Stomach (tissue), 9 donors: ENCODE measurements around the gene CHTF18. TPM values are rescaled to one million over a fixed set of nuclear protein-coding genes. Genes with fewer than 3 reads are reported as not detected.
A peak's percentile ranks its signal among the peaks of the same experiment; 100 is the strongest.

ENCODE experiments used
- DNase-seq, 2 donors: peaks; one replicate each; pipeline versions ENCODE4 v3.0.0 to v3.0.0-alpha.2; 2013 to 2019
- H3K27ac ChIP-seq, 5 donors: fragments of 200-600 bp in 4 of 5; sonication (generic) in 4 of 5; one replicate each; pipeline ENCODE4 v1.5.1; 2013 to 2019; ENCODE audit warnings: mild to moderate bottlenecking in 1 of 5, moderate library complexity in 1 of 5
- H3K27me3 ChIP-seq, 3 donors: fragments of 200-600 bp; sonication (generic); one replicate each; pipeline ENCODE4 v1.5.1; 2017 to 2019; ENCODE audit warnings: mixed run types in 1 of 3
- H3K36me3 ChIP-seq, 4 donors: fragments of 200-600 bp; sonication (generic); 1 replicate in 3 of 4; 2 replicates in 1 of 4; pipeline ENCODE4 v1.5.1; 2016 to 2019
- H3K4me1 ChIP-seq, 4 donors: fragments of 200-600 bp; sonication (generic); one replicate each; pipeline ENCODE4 v1.5.1; 2016 to 2019
- H3K4me3 ChIP-seq, 4 donors: fragments of 200-600 bp; sonication (generic) in 3 of 4; one replicate each; pipeline ENCODE4 v1.5.1; 2016 to 2019; ENCODE audit warnings: mild to moderate bottlenecking in 1 of 4
- H3K9me3 ChIP-seq, 4 donors: fragments of 200-600 bp; sonication (generic); one replicate each; pipeline ENCODE4 v1.5.1; 2016 to 2019
- EP300 ChIP-seq: sonication (generic); formaldehyde crosslinking; IDR thresholded peaks from one replicate; pipeline ENCODE4 v1.6.1; 2017; ENCODE audit warnings: antibody characterized with exemption
- POLR2A ChIP-seq, 4 donors: fragments of 450-650 bp; IDR thresholded peaks; one replicate each; pipeline ENCODE4 v1.6.1; 2016; ENCODE audit warnings: antibody characterized with exemption in 4 of 4, control low read depth in 2 of 4, mild to moderate bottlenecking in 1 of 4, moderate library complexity in 1 of 4
- POLR2AphosphoS5 ChIP-seq, 3 donors: sonication (generic); formaldehyde crosslinking; IDR thresholded peaks; one replicate each; pipeline ENCODE4 v1.6.1; 2016; ENCODE audit warnings: antibody characterized with exemption in 3 of 3
- WGBS, 5 donors: extraction: QIAGEN DNeasy Blood & Tissue Kit in 3 of 5; methylation state at CpG; one replicate each; pipeline versions ENCODE4 v1.1.5 to v1.1.7; 2013 to 2018; 5-methylcytosine and 5-hydroxymethylcytosine counted together
- intact Hi-C: fragments of 100-400 bp; cut with DNase I; formaldehyde crosslinking; loops from one replicate; pipeline ENCODE4 v1.15.1; 2023; ENCODE audit warnings: low total_unique reads
- polyA plus RNA-seq, 3 donors: library from polyadenylated mRNA; stranded (reverse); fragments of 200-250 nt; gene quantifications; one replicate each; pipeline ENCODE4 v1.2.3, GENCODE V29; 2013
- total RNA-seq, 5 donors: library from RNA; depleted of rRNA; stranded (reverse); fragments of >200 nt; gene quantifications; one replicate each; pipeline versions ENCODE4 v1.1.0 to v1.2.3, GENCODE V29; 2014 to 2016
- TF ChIP-seq, protein P1 (sequence below), 7 experiments: fragments of 450-650 bp in 4 of 7; fragments of 200-600 bp in 3 of 7; sonication (generic) in 3 of 7; IDR thresholded peaks; one replicate each; pipeline ENCODE4 v1.5.1; 2016 to 2019; ENCODE audit warnings: antibody characterized with exemption in 7 of 7, control low read depth in 2 of 7, mild to moderate bottlenecking in 1 of 7
- donor health status: healthy with polysubstance abuse.
- donor health status: Bipolar disorder and iron deficiency.
- donor health status: healthy.

The CHTF18 gene
- total and polyA plus RNA-seq, 8 donors: 2.9 to 143 (median 21.5) TPM

GRCh38 chr16:780296-780695 is 8.1 kb upstream of the CHTF18 start:
- Histone ChIP-seq H3K36me3 (peaks cover 0 to 2% (median 0%) of the 10 kb centered on the region in 4 donors), H3K27ac (no peak overlapping the region), H3K4me1 (peaks cover 4 to 27% (median 23%) of the 10 kb centered on the region in 4 donors), H3K9me3 (no peaks in the 10 kb centered on the region), H3K27me3 (peaks cover 0 to 74% (median 14%) of the 10 kb centered on the region in 3 donors), H3K4me3 (no peak overlapping the region)
- TF ChIP-seq POLR2AphosphoS5 (IDR thresholded peaks at IDR 0.05): no peak
- TF ChIP-seq, protein P1, sequence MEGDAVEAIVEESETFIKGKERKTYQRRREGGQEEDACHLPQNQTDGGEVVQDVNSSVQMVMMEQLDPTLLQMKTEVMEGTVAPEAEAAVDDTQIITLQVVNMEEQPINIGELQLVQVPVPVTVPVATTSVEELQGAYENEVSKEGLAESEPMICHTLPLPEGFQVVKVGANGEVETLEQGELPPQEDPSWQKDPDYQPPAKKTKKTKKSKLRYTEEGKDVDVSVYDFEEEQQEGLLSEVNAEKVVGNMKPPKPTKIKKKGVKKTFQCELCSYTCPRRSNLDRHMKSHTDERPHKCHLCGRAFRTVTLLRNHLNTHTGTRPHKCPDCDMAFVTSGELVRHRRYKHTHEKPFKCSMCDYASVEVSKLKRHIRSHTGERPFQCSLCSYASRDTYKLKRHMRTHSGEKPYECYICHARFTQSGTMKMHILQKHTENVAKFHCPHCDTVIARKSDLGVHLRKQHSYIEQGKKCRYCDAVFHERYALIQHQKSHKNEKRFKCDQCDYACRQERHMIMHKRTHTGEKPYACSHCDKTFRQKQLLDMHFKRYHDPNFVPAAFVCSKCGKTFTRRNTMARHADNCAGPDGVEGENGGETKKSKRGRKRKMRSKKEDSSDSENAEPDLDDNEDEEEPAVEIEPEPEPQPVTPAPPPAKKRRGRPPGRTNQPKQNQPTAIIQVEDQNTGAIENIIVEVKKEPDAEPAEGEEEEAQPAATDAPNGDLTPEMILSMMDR (IDR thresholded peaks at IDR 0.05): no peak
- no peak for TF ChIP-seq POLR2A (IDR thresholded peaks at IDR 0.05)
- no peak for TF ChIP-seq EP300
- intact Hi-C loops: loop anchor here (5.0 kb wide), 1 partner anchor 68 kb away; no protein-coding TSS in a partner anchor
- 84 to 92% (median 91%) methylated on average over 16 of the region's 16 CpGs for WGBS, 5 donors
- no peak for DNase-seq

DNA sequence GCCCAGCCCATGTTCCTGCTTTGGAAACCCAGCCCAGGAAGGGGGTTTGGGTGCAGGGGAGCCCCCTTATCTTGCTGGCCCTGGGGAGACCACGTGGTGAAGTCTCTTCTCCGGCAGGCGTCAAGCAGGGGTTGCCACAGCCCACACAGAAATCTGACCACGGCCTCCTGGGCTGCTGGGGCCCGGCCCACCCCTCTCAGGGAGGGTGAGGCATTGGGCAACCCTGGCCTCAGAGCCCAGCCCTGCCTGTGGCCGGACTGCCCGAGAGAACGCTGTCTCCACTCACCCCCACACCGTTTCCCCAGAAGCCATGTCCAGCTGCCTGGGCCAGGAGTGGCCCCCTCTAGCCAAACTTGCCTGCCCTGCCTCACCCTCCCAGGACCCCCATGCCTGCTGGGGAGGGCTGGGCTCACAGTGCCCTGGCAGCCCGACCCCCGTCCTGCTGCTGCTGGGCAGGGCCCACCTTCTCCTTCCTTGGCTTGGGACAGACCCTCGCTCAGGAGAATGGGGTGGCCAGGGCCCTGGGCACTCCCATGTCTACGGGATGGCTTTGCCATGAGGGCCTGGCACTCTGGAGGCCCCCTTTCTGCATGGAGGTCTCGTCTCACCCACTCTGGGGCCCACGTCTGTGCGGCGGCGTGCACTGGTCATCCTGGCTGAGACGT is 6.9 kb upstream of the CHTF18 start:
- Histone ChIP-seq H3K4me3 (no peak overlapping the region), H3K27ac (no peak overlapping the region), H3K27me3 (peaks cover 0 to 62% (median 14%) of the 10 kb centered on the region in 3 donors), H3K4me1 (peaks cover 4 to 36% (median 27%) of the 10 kb centered on the region in 4 donors), H3K9me3 (no peaks in the 10 kb centered on the region), H3K36me3 (peaks cover 6 to 14% (median 9%) of the 10 kb centered on the region in 4 donors)
- WGBS, 5 donors: 75 to 85% (median 78%) methylated on average over 16 to 19 of the region's 19 CpGs
- no peak for DNase-seq
- no peak for TF ChIP-seq EP300
- TF ChIP-seq POLR2A (IDR thresholded peaks at IDR 0.05): no peak
- no peak for TF ChIP-seq POLR2AphosphoS5 (IDR thresholded peaks at IDR 0.05)
- TF ChIP-seq, protein P1 (IDR thresholded peaks at IDR 0.05): no peak
- intact Hi-C loops: loop anchor here (5.0 kb wide), 1 partner anchor 69 kb away; no protein-coding TSS in a partner anchor

GRCh38 chr16:782258-782657 is 6.2 kb upstream of the CHTF18 start:
- H3K4me3 ChIP-seq: no peak overlapping the region
- peaks cover 6 to 21% (median 16%) of the 10 kb centered on the region in 4 donors for H3K36me3 ChIP-seq
- peaks cover 11 to 44% (median 34%) of the 10 kb centered on the region in 4 donors for H3K4me1 ChIP-seq
- peaks cover 0 to 56% (median 14%) of the 10 kb centered on the region in 3 donors for H3K27me3 ChIP-seq
- no peak for DNase-seq
- 40 to 59% (median 57%) methylated on average over 6 of the region's 6 CpGs for WGBS, 5 donors
- intact Hi-C loops: loop anchor here (5.0 kb wide), 1 partner anchor 70 kb away; no protein-coding TSS in a partner anchor
- no peak for TF ChIP-seq EP300
- TF ChIP-seq, protein P1 (IDR thresholded peaks at IDR 0.05): no peak
- no peak for TF ChIP-seq POLR2A (IDR thresholded peaks at IDR 0.05)
- TF ChIP-seq POLR2AphosphoS5 (IDR thresholded peaks at IDR 0.05): no peak
- no peaks in the 10 kb centered on the region for H3K9me3 ChIP-seq
- peak overlapping the region in 1 of 5 donors; percentile 42 for H3K27ac ChIP-seq

DNA sequence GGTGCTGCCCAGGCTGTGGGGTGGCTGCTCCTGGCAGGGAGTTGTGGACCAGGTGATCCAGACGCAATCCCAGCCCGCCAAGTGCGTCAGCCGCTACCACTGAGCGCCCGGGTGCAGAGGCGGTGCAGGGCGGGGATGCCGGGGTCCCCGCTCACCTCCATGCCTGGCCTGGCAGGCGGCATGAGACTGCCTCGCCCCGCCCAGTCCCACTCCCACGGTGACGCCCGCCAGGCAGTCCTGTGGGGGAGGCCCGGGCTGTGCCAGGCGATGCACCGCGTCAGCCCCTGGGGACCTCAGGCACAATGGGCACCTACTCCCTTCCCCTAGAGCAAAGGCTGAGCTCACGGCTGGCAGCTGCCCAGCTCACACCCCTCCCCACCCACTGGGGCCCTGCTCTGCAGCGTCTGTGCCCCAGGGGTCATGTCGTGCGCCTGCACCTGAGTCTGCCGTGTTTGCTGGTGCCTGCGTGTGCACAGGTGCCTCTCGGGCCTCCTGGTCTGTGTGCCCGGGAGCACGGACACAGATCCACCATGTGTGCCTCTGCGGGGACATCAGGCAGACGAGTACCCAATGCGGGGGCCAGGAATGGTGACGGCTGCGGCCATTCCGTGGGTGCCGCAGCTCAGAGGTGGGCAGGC is 5.5 kb upstream of the CHTF18 start:
- DNase-seq: peak; percentile 69 to 81
- H3K27me3 ChIP-seq: peaks cover 0 to 53% (median 14%) of the 10 kb centered on the region in 3 donors
- 0 to 44% (median 32%) methylated on average over 2 to 36 of the region's 36 CpGs for WGBS, 5 donors
- H3K36me3 ChIP-seq: peaks cover 6 to 22% (median 16%) of the 10 kb centered on the region in 4 donors
- TF ChIP-seq POLR2A (IDR thresholded peaks at IDR 0.05) (no peak), POLR2AphosphoS5 (IDR thresholded peaks at IDR 0.05) (peak in 1 of 3 donors; percentile 4)
- peak overlapping the region in 1 of 4 donors; percentile 6 for H3K4me3 ChIP-seq
- intact Hi-C loops: loop anchor here (5.0 kb wide), 1 partner anchor 71 kb away; no protein-coding TSS in a partner anchor
- no peaks in the 10 kb centered on the region for H3K9me3 ChIP-seq
- H3K4me1 ChIP-seq: peaks cover 16 to 49% (median 40%) of the 10 kb centered on the region in 4 donors
- H3K27ac ChIP-seq: peak overlapping the region in 3 of 5 donors; percentile 17 to 42 (median 20)
